Measurements from ENCODE around the gene RHCE.
"Not testable (repeated sequence)": the region's sequence is repeated elsewhere in the genome, so short reads cannot be mapped to it uniquely, and the experiment has no call there.

The RHCE gene

GRCh38 chr1:25392841-25393240 is 27.8 kb downstream of the RHCE start:
- TF ChIP-seq JUND (IDR thresholded peaks at IDR 0.05; ENCODE audit: low read depth): no peak
- in situ Hi-C loops (cut with HindIII; ENCODE audit: low pct_unique_long_range_greater_than_20kb, low sequenced_read_pairs): no loop called here
- DNase-seq (ENCODE audit: low read depth in 1 of 2, low spot score in 1 of 2): no peak

DNA sequence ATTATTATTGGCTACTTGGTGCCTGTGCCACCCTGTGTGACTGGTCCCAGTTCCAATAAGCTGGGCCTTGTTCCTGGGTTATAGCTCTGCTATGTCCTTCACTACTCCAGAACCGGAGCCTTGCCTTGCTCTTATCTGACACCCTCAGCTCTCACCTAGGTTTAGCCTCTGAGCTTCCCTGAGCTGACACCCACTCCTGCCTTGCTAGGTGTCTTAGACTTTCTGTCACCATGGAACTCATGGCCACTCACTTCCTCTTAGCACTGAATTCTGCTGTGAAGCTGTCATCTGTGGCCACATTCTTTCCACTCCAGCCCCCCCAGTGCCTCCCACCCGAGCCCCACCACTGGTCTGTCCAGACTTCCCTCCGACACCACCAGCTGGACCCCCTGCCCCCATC is 30.9 kb downstream of the RHCE start:
- in situ Hi-C loops (cut with HindIII; ENCODE audit: low pct_unique_long_range_greater_than_20kb, low sequenced_read_pairs); DNase-seq (ENCODE audit: low read depth in 1 of 2, low spot score in 1 of 2): not testable (repeated sequence)

DNA sequence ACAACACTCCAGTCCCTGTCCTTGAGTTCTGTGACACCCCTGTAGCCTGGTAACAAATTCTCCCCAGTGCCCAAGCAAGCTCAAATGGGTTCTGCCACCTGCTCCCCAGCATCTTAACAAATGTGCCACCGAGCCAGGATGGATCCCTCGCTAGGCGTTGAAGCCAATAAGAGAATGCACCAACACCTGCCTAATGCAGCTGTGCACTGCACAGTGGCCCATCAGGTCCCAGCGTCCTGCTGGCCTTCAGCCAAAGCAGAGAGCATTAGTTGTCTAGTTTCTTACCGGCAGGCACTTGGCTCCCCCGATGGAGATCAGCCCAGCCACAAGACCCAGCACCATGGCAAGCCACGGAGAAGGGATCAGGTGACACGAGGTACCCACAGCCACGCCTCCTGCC is 31.9 kb downstream of the RHCE start:
- DNase-seq (ENCODE audit: low read depth in 1 of 2, low spot score in 1 of 2); in situ Hi-C loops (cut with HindIII; ENCODE audit: low pct_unique_long_range_greater_than_20kb, low sequenced_read_pairs): not testable (repeated sequence)

GRCh38 chr1:25387096-25387495 is 33.5 kb downstream of the RHCE start:
- in situ Hi-C loops (cut with HindIII; ENCODE audit: low pct_unique_long_range_greater_than_20kb, low sequenced_read_pairs); DNase-seq (ENCODE audit: low read depth in 1 of 2, low spot score in 1 of 2): not testable (repeated sequence)

DNA sequence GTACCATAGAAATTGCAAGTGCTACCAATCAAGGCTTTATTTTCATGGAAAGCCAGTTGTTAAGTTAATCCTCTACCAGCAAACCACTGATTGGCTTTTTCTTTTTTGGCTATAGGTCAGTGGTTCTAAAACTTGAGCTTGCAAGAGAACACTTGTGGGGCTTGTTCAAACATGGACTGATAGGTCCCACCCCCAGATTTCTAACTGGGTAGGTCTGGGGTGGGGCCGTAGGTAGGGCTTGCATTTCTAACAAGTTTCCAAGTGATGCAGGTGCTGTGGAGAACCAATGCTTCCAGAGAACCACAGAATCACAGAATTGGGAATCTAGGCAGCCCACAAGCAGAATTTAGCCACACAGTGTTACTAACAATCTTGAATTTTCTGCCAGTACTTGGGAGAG is 36.8 kb downstream of the RHCE start:
- in situ Hi-C loops (cut with HindIII; ENCODE audit: low pct_unique_long_range_greater_than_20kb, low sequenced_read_pairs): not testable (repeated sequence)

GRCh38 chr1:25383090-25383489 is 37.5 kb downstream of the RHCE start:
- DNase-seq (ENCODE audit: low read depth in 1 of 2, low spot score in 1 of 2); in situ Hi-C loops (cut with HindIII; ENCODE audit: low pct_unique_long_range_greater_than_20kb, low sequenced_read_pairs): not testable (repeated sequence)

More for the DNA sequence above, 36.8 kb downstream of the RHCE start:
- not testable (repeated sequence) for DNase-seq (ENCODE audit: low read depth in 1 of 2, low spot score in 1 of 2)

DNA sequence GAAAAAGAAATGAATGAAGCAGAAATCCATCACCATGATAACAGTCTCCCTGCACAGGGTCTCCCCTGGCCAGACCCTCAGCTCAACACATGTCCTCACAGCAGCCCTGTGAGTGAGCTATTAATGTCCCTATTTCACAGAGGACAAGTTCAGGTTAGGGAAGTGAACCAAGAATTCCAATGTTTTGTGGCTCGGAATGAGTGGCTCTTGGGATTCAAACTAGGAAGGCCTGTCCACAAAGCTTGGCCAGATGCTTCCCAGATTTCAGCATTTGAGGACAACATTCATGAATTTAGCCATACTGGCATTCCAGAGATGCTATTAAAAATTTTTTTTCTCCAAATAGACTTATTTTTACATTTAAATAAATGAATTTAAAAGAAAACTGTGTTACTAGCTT is 38.1 kb downstream of the RHCE start:
- DNase-seq (ENCODE audit: low read depth in 1 of 2, low spot score in 1 of 2); in situ Hi-C loops (cut with HindIII; ENCODE audit: low pct_unique_long_range_greater_than_20kb, low sequenced_read_pairs): not testable (repeated sequence)

- DNase-seq (ENCODE audit: low read depth in 1 of 2, low spot score in 1 of 2); in situ Hi-C loops (cut with HindIII; ENCODE audit: low pct_unique_long_range_greater_than_20kb, low sequenced_read_pairs): not testable (repeated sequence)
These were observed 42.3 kb downstream of the RHCE start for GRCh38 chr1:25378367-25378766.

DNA sequence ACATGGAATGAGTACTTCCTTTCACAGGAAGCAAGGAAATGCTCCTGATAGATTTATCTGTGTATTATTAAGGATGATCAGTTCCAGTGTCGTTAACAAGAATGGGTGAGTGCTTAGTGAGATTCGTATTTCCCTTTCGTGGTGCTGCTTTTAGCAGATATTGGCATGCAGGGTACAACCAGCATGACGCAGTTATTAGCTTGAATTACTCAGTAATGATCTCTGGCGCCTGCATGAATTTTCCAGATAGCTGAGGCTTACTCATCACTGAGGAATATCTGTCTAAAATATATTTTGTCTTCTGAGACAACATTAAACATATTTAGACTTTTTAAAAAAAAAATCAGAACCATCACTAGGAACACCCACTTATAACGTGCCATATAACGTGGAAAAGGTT is 48.9 kb downstream of the RHCE start:
- DNase-seq (ENCODE audit: low read depth in 1 of 2, low spot score in 1 of 2); in situ Hi-C loops (cut with HindIII; ENCODE audit: low pct_unique_long_range_greater_than_20kb, low sequenced_read_pairs): not testable (repeated sequence)

- DNase-seq (ENCODE audit: low read depth in 1 of 2, low spot score in 1 of 2); in situ Hi-C loops (cut with HindIII; ENCODE audit: low pct_unique_long_range_greater_than_20kb, low sequenced_read_pairs): not testable (repeated sequence)
These were observed 50.8 kb downstream of the RHCE start for GRCh38 chr1:25369691-25370271.

DNA sequence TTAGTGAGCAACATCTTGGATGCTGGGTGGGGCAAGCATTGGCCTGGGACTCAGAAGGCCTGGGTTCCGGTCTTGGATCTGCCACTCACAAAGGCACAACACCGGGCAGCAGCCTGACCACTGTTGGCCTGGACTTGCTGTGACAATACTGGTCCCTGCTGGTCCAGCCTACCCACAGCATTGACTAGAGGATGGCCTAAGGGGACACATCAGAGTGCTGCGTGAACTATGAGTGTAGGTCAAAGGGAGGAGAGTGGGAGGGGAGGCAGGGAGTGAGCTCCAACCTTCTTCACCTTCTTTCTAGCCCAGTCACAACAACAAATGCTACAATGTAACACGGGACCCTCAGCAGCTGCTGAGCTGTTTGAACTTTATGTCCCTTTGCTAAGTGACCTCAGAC is 51.4 kb downstream of the RHCE start:
- TF ChIP-seq JUND (IDR thresholded peaks at IDR 0.05; ENCODE audit: low read depth): no peak
- DNase-seq (ENCODE audit: low read depth in 1 of 2, low spot score in 1 of 2): peak in 1 of 2 experiments; percentile 4
- in situ Hi-C loops (cut with HindIII; ENCODE audit: low pct_unique_long_range_greater_than_20kb, low sequenced_read_pairs): no loop called here

DNA sequence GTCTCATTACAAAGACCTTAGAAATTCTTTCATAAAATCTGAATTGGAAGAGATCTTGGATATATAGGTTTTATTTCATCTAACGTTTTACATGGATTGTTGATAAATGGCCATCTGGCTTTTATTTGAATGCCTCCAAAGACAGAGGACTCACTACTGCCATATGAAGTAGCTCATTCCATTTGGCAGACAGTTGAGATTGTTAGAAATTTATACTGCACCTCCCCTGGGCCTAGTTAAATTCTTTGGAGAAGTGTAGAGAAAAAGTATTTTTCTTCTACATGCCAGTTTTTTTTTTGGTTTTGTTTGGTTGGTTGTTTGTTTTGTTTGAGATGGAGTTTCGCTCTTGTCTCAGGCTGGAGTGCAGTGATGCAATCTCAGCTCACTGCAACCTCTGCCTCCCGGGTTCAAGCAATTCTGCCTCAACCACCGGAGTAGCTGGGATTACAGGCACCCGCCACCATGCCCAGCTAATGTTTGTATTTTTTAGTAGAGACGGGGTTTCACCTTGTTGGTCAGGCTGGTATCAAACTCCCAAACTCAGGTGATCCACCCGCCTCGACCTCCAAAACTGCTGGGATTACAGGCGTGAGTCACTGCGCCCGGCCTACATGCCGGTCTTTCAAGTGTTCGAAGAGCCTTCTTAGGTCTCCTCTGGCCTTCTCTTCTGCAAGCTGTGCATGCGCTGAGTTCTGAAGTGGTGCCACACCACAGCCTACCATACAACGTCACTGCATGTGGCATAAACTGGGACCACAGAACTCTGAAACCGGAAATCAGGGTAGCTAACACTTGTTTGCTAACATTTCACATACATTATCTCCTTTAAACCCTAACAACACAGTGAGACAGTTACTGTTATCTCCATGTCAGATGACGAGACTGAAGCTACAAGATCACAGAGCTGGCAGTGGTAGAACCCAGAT is 57.7 kb downstream of the RHCE start:
- in situ Hi-C loops (cut with HindIII; ENCODE audit: low pct_unique_long_range_greater_than_20kb, low sequenced_read_pairs); DNase-seq (ENCODE audit: low read depth in 1 of 2, low spot score in 1 of 2): not testable (repeated sequence)

DNA sequence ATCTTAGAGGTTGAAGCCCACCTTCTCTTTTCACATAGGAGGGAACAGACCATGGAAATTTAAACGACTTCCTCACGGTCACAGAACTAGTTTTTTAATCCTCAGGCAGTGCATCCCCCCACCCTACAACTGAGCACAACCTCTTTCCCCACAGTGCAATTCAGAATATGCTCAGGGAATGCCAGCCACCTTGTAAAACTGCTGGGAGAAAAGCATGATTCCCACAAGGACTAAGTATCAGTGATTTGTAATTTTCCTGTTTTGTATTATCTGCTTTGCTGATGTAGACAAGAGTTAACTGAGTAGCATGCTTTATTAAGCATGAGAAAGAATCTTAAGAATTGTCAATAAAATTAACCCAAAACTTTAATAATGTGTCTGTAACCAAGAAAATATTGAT is 58.7 kb downstream of the RHCE start:
- in situ Hi-C loops (cut with HindIII; ENCODE audit: low pct_unique_long_range_greater_than_20kb, low sequenced_read_pairs): no loop called here
- TF ChIP-seq JUND (IDR thresholded peaks at IDR 0.05; ENCODE audit: low read depth): no peak
- no peak for DNase-seq (ENCODE audit: low read depth in 1 of 2, low spot score in 1 of 2)

All from T47D (cell line).